GM12878 (cell line): ENCODE results near the gene IKBKG.
A peak's percentile ranks its signal among the peaks of the same experiment; 100 is the strongest.

Experiments used
- ASH2L ChIP-seq: fragments of 300-600, 200-600 bp; sonication (generic); IDR thresholded peaks from 2 replicates; pipeline ENCODE4 v1.6.1; 2017; ENCODE audit warnings: low read depth, mild to moderate bottlenecking, borderline replicate concordance
- BMI1 ChIP-seq: fragments of 450-650 bp; IDR thresholded peaks from 2 replicates; pipeline ENCODE4 v1.6.1; 2016; ENCODE audit warnings: mild to moderate bottlenecking, moderate library complexity, borderline replicate concordance
- CBFB ChIP-seq: IDR thresholded peaks from 2 replicates; pipeline ENCODE4 v1.6.1; 2016; ENCODE audit warnings: antibody characterized with exemption, low read depth
- CTCF ChIP-seq, 3 experiments: IDR thresholded peaks in 2 of 3; conservative IDR thresholded peaks in 1 of 3; 2 replicates each; pipeline ENCODE4 v1.5.1; 2011; ENCODE audit warnings: low read depth in 3 of 3, low read length in 3 of 3, mild to moderate bottlenecking in 3 of 3, control low read depth in 2 of 3, moderate library complexity in 2 of 3, inconsistent platforms in 1 of 3, mixed read lengths in 1 of 3; ENCODE audit not compliant: control insufficient read depth in 2 of 3, insufficient read depth in 1 of 3; ENCODE audit errors: extremely low read depth in 1 of 3
- MXI1 ChIP-seq: fragments of 150-350 bp; IDR thresholded peaks from 2 replicates; pipeline ENCODE4 v1.6.1; 2011; ENCODE audit warnings: low read depth, mild to moderate bottlenecking, inconsistent platforms, low read length, improper control_type of control experiment
- POLR2A ChIP-seq: IDR thresholded peaks from 2 replicates; pipeline ENCODE4 v1.6.1; 2011; ENCODE audit warnings: low read depth, mild to moderate bottlenecking, low read length
- POLR2AphosphoS5 ChIP-seq: IDR thresholded peaks from 2 replicates; pipeline ENCODE4 v1.6.1; 2011; ENCODE audit warnings: mild to moderate bottlenecking, low read length, inconsistent platforms
- USF2 ChIP-seq: IDR thresholded peaks from 2 replicates; pipeline ENCODE4 v1.6.1; 2011; ENCODE audit warnings: low read depth, low read length, improper control_type of control experiment, borderline replicate concordance
- YY1 ChIP-seq: IDR thresholded peaks from 2 replicates; pipeline ENCODE4 v1.6.1; 2011; ENCODE audit warnings: low read depth, mild to moderate bottlenecking, low read length
- TF ChIP-seq, protein P1 (sequence below): IDR thresholded peaks from 2 replicates; pipeline ENCODE4 v1.6.1; 2012; ENCODE audit warnings: mild to moderate bottlenecking, low read depth, low read length

GRCh38 chrX:154547245-154548027, at the start of gene IKBKG:
- no peak for TF ChIP-seq ASH2L
- TF ChIP-seq POLR2A, result peak; percentile 67
- TF ChIP-seq CBFB, result no peak
- peak; percentile 45; the same call in 1 of the 2 replicates for TF ChIP-seq MXI1
- no peak for TF ChIP-seq USF2
- no peak; the same call in 1 of the 2 replicates for TF ChIP-seq POLR2AphosphoS5
- no peak for TF ChIP-seq YY1
- TF ChIP-seq CTCF (IDR thresholded peaks at IDR 0.05 in 2 of 3, conservative IDR thresholded peaks at IDR 0.05 in 1 of 3; ENCODE audit: control insufficient read depth in 2 of 3, extremely low read depth in 1 of 3, insufficient read depth in 1 of 3, low read depth in 3 of 3, low read length in 3 of 3), result no peak
- no peak for TF ChIP-seq BMI1
- TF ChIP-seq, protein P1, sequence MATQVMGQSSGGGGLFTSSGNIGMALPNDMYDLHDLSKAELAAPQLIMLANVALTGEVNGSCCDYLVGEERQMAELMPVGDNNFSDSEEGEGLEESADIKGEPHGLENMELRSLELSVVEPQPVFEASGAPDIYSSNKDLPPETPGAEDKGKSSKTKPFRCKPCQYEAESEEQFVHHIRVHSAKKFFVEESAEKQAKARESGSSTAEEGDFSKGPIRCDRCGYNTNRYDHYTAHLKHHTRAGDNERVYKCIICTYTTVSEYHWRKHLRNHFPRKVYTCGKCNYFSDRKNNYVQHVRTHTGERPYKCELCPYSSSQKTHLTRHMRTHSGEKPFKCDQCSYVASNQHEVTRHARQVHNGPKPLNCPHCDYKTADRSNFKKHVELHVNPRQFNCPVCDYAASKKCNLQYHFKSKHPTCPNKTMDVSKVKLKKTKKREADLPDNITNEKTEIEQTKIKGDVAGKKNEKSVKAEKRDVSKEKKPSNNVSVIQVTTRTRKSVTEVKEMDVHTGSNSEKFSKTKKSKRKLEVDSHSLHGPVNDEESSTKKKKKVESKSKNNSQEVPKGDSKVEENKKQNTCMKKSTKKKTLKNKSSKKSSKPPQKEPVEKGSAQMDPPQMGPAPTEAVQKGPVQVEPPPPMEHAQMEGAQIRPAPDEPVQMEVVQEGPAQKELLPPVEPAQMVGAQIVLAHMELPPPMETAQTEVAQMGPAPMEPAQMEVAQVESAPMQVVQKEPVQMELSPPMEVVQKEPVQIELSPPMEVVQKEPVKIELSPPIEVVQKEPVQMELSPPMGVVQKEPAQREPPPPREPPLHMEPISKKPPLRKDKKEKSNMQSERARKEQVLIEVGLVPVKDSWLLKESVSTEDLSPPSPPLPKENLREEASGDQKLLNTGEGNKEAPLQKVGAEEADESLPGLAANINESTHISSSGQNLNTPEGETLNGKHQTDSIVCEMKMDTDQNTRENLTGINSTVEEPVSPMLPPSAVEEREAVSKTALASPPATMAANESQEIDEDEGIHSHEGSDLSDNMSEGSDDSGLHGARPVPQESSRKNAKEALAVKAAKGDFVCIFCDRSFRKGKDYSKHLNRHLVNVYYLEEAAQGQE, result no peak
